Measurements from ENCODE around the gene RPS6KC1.
"Not testable (repeated sequence)": the region's sequence is repeated elsewhere in the genome, so short reads cannot be mapped to it uniquely, and the experiment has no call there.

Gene RPS6KC1

GRCh38 chr1:213180833-213181232 lies 129.8 kb downstream of the RPS6KC1 start:
- TF ChIP-seq CTCF (IDR thresholded peaks at IDR 0.05; ENCODE audit: low read depth, low read length) = no peak
- H3K4me3 ChIP-seq (ENCODE audit: low read depth, low read length) = no peak overlapping the region

GRCh38 chr1:213183036-213183672 lies 132.1 kb downstream of the RPS6KC1 start:
- no peak overlapping the region for H3K4me3 ChIP-seq (ENCODE audit: low read depth, low read length)
- no peak for TF ChIP-seq CTCF (IDR thresholded peaks at IDR 0.05; ENCODE audit: low read depth, low read length)

GRCh38 chr1:213186168-213186567 lies 135.1 kb downstream of the RPS6KC1 start:
- no peak for TF ChIP-seq CTCF (IDR thresholded peaks at IDR 0.05; ENCODE audit: low read depth, low read length)
- H3K4me3 ChIP-seq (ENCODE audit: low read depth, low read length) = no peak overlapping the region

- H3K4me3 ChIP-seq (ENCODE audit: low read depth, low read length) = no peak overlapping the region
- no peak for TF ChIP-seq CTCF (IDR thresholded peaks at IDR 0.05; ENCODE audit: low read depth, low read length)
Measured at GRCh38 chr1:213192026-213192425, 141.0 kb downstream of the RPS6KC1 start.

- no peak overlapping the region for H3K4me3 ChIP-seq (ENCODE audit: low read depth, low read length)
- TF ChIP-seq CTCF (IDR thresholded peaks at IDR 0.05; ENCODE audit: low read depth, low read length) = no peak
Measured at GRCh38 chr1:213194383-213194782, 143.3 kb downstream of the RPS6KC1 start.

GRCh38 chr1:213194855-213195254 lies 143.8 kb downstream of the RPS6KC1 start:
- TF ChIP-seq CTCF (IDR thresholded peaks at IDR 0.05; ENCODE audit: low read depth, low read length) = no peak
- no peak overlapping the region for H3K4me3 ChIP-seq (ENCODE audit: low read depth, low read length)

GRCh38 chr1:213196328-213197054 lies 145.4 kb downstream of the RPS6KC1 start:
- H3K4me3 ChIP-seq (ENCODE audit: low read depth, low read length) = not testable (repeated sequence)
